HG03439 (cell line): ENCODE results near the gene CCBE1.

Experiments
- ATAC-seq: cut with Tn5 transposase; IDR thresholded peaks from one replicate; pipeline ENCODE4 v1.9.1; 2021; ENCODE audit warnings: mild to moderate bottlenecking, moderate library complexity; ENCODE audit not compliant: unreplicated experiment

CCBE1 gene

GRCh38 chr18:59576541-59577385 is 120.5 kb downstream of the CCBE1 start:
- ATAC-seq: no peak

- no peak for ATAC-seq
These were observed 121.2 kb downstream of the CCBE1 start for GRCh38 chr18:59575995-59576394.

GRCh38 chr18:59573962-59574361 is 123.3 kb downstream of the CCBE1 start:
- no peak for ATAC-seq

DNA sequence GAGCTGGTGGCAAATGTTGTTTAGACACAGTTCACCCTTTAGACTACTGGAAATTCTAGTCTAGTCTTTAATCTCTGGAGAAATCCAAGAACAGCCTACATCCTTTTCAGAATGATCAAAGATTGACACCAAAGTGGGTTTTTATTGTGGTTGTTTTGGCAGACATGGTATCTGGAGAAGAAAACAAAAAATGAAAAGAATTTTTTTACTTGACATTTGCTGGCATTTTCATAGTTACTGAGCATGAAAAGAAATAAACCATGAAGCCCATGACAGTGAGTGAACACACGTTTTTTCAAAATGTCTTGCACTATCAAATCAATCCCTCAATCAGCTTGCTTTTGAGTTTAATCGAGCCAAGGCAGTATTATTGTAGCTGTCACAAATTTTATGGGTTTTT is 125.3 kb downstream of the CCBE1 start:
- ATAC-seq: no peak

DNA sequence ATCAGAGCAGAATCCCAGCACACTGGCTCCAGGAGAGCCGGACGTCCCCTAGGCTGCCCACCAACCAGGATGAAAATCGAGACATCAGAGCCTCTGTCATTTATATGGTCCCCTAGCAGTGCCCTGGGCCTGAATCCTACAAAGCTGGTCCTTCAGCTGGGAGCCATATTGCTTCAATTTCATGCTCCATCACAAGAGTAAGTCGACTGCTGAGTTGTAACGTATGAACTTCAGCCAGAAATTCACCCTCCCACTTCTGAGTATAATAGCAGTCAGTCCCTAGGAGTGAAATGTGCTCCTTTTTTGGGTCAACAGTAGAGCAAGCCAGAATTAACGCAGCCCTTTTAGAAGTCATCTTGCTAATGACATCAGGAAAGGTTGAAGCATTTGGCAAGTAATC is 126.4 kb downstream of the CCBE1 start:
- no peak for ATAC-seq

GRCh38 chr18:59570101-59570775 is 127.0 kb downstream of the CCBE1 start:
- ATAC-seq: no peak

DNA sequence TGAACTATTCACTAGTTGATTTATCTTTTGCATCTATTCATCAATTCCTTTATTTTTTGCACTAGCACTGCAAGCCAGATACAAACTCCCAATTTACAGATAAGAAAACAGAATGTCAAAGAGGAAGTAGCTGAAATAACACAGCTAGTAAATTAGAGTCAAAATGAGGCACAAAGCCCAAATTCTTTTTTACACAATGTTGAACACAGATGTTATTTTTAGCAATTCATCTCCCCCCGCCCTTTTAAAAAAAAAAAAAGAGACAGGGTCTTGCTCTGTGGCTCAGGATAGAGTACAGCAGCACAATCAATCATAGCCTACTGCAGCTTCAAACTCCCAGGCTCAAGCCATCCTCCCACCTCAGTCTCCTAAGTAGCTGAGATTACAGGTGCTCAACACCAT is 127.8 kb downstream of the CCBE1 start:
- no peak for ATAC-seq

DNA sequence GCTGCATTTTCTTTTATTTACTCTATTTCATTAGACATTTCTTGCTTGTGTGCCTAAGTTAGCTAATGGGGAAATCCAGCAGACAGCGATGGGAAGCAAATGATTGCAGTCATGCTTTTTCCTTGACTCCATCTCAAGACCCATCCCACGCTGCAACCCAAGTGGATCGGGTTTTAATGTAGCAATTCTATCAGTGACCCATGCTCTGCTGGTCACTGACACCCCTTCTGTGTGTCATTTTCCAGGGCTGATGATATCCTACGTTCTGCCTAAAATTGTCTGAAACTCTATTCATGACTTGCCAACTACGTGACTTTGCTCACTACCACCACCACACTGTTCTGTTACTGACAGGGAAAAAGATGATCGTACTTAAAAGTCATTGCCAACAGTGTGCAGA is 129.8 kb downstream of the CCBE1 start:
- ATAC-seq: no peak

- no peak for ATAC-seq
These were observed 130.7 kb downstream of the CCBE1 start for GRCh38 chr18:59566533-59566971.

GRCh38 chr18:59565957-59566356 is 131.3 kb downstream of the CCBE1 start:
- ATAC-seq: no peak

DNA sequence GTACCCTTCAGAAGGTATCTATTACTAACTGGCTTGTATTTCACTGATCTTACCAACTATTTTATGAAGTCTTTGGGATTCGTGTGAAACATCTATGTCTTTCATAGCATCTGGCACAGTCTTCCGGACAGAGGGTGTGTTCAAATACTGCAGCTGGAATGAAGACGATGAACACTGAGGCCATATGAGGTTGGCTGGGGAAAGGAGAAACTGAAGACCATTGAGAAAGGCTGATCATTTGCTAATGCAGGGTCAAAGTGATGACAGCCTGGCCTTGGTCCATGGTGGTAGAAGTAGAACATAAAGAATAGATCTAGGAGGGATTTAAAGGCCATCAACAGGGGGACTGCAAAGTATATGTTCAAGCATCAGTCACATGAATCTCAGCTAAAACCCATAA is 132.7 kb downstream of the CCBE1 start:
- no peak for ATAC-seq

- no peak for ATAC-seq
These were observed 133.9 kb downstream of the CCBE1 start for GRCh38 chr18:59563176-59563785.

DNA sequence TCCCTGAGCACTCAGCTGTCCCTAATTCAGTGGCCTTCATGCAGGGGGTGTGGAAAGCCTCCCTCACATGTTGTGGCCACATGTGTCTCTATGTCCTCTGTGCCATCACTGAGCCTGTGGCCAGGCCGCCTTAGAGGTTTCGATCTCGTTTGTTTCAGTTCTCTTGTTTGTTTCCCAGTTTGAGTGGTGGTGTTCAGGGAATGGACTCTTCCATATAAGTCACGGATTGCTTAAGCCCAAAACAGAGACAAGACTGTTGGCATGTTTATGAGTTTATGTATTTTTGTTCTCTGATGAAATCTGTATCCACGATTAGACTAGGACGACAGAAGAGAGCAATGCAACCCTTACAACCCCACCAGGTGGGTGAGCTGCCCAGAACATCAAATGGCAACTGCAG is 134.5 kb downstream of the CCBE1 start:
- no peak for ATAC-seq

GRCh38 chr18:59561612-59562011 is 135.6 kb downstream of the CCBE1 start:
- no peak for ATAC-seq

- ATAC-seq: no peak
These were observed 136.7 kb downstream of the CCBE1 start for GRCh38 chr18:59560556-59560955.

DNA sequence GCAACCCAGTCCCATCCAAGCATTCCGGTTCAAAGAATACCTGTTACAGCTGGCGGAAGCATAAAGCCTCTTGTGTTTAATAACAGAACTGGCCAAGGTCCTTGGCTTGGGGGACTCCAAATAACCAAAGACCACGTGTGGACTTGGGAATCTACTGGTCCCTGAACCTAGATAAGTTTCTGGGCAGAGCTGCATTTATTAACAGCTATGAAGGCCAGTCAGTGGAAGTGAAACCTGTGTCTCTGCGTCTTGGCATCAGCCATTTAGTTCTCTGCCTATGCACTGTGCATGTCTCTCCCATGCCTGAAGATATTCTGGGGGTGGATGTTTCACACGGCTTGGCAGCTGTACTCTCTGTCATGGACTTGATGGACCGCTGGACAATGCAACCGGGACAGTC is 137.7 kb downstream of the CCBE1 start:
- ATAC-seq: no peak

DNA sequence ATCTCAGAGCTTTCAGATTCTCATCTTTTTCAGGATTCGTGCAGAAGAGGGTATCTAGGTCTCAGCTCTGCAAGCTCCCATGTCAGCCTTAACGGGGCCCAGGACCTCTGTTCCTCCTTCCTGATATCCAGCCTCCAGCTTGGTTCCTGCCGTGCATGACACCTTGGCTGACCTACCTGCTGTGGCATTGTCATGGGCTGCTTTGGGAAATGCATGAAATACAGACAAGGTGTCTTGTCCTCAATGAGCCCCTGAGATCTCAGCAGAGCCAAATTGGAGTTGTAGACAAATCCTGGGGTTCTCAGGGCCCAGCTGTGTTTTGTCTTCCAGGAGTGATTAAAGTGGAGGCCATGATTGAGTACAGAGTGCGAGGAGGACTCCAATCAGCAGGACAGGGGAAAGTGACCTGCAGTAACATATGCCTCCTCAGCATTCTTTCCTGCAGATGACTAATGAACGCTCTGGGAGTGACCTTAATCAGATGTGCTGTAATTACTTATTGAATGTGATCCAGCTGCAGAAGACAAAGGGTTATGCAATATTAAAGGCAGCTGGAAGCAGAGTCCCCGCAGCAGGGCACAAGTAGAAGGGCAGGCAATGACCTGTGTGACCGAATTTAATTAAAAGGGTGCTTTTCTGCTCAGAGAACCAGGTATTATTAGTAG is 141.1 kb downstream of the CCBE1 start:
- ATAC-seq: no peak

DNA sequence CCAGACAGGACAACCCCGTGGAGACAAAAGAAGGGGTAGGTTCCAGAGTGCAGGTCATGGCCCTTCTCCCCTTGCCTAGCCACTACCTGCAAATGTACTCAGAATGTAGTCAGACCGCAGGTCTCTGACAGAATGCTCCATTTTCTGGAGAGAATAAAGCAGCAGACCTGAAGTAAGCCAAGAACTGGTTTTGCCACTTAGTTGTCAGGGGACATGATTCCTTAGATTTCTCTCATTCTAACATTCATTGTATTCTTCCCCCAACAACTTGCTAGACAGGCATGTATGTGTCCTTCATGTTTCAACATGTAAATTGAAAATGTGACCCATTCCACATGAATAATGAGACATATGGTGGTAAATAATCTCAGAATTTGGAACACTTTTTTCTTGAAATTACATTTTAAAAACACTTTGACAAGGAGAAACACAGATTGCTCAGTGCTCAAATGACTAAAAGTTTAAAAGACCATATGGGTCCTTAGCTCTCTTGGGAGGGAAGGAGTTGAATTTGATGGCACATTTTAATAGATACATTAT is 142.4 kb downstream of the CCBE1 start:
- no peak for ATAC-seq

DNA sequence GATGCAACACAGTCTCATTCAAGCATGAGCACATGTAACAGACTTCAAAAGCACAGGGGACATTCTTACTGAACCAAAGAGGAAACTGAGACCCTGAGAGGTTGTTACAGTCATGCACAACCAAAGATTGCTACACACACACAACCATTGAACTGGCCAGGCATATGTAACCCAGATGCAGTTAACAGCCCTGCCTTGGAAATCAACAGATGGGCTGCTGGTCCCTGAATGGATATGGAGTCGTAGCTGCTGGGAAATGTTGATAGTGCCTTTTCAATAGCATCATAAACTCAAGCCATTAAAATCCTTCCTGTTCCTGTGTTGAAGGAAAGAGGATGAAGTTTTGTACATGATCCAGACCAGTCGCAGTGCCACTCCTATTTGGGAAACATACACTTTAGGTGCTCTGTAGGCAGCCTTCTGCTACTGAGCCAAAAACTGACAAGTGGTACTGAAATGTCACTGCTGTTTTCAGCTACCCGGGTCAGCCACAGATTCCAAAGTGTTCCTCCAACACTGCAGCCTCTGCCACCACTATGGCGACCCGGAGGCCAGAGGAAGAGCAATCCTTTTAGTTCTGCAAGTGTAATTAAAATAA is 143.9 kb downstream of the CCBE1 start:
- ATAC-seq: no peak

- ATAC-seq: no peak
These were observed 145.2 kb downstream of the CCBE1 start for GRCh38 chr18:59551902-59552635.
